Mesendoderm (in vitro differentiated cells): ENCODE results near the gene ATXN10.

Experiments used
- DNase-seq: peaks from one replicate; pipeline ENCODE4 v3.0.0; 2013
- H2AK5ac ChIP-seq: 2 replicates; pipeline ENCODE4 v1.6.1; 2013; ENCODE audit warnings: low read length, inconsistent platforms
- H2BK120ac ChIP-seq: 2 replicates; pipeline ENCODE4 v1.6.1; 2013; ENCODE audit warnings: low read depth, mild to moderate bottlenecking, low read length, moderate library complexity, mixed read lengths
- H2BK15ac ChIP-seq: replicated peaks from 2 replicates; pipeline ENCODE4 v1.6.1; 2013; ENCODE audit warnings: low read depth, mild to moderate bottlenecking, moderate library complexity
- H2BK5ac ChIP-seq: 2 replicates; pipeline ENCODE4 v1.6.1; 2013; ENCODE audit warnings: low read length, inconsistent platforms
- H3K18ac ChIP-seq: 2 replicates; pipeline ENCODE4 v1.6.1; 2013; ENCODE audit warnings: mild to moderate bottlenecking, low read length, mixed read lengths
- H3K23ac ChIP-seq: one replicate; pipeline ENCODE4 v1.6.1; 2013; ENCODE audit warnings: low read length
- H3K27ac ChIP-seq: 2 replicates; pipeline ENCODE4 v1.5.1; 2013; ENCODE audit warnings: low read depth, mild to moderate bottlenecking, inconsistent platforms, low read length, moderate library complexity
- H3K27me3 ChIP-seq: 2 replicates; pipeline ENCODE4 v1.6.1; 2013; ENCODE audit warnings: low read length, control low read depth, mild to moderate bottlenecking, inconsistent platforms; ENCODE audit not compliant: insufficient read depth, poor library complexity
- H3K36me3 ChIP-seq: 2 replicates; pipeline ENCODE4 v1.6.1; 2013; ENCODE audit warnings: low read length, inconsistent platforms; ENCODE audit not compliant: control insufficient read depth, insufficient read depth
- H3K4ac ChIP-seq: one replicate; pipeline ENCODE4 v1.6.1; 2013; ENCODE audit warnings: low read depth, mild to moderate bottlenecking, low read length, moderate library complexity
- H3K4me1 ChIP-seq: 2 replicates; pipeline ENCODE4 v1.6.1; 2013; ENCODE audit warnings: low read depth, low read length, inconsistent platforms; ENCODE audit not compliant: control insufficient read depth
- H3K4me2 ChIP-seq: 2 replicates; pipeline ENCODE4 v1.6.1; 2013; ENCODE audit warnings: low read length
- H3K4me3 ChIP-seq: 2 replicates; pipeline ENCODE4 v1.5.1; 2013; ENCODE audit warnings: mild to moderate bottlenecking, low read length
- H3K56ac ChIP-seq: one replicate; pipeline ENCODE4 v1.6.1; 2013; ENCODE audit warnings: low read length
- H3K79me1 ChIP-seq: 2 replicates; pipeline ENCODE4 v1.6.1; 2013; ENCODE audit warnings: low read length, inconsistent platforms
- H3K79me2 ChIP-seq: 2 replicates; pipeline ENCODE4 v1.6.1; 2013; ENCODE audit warnings: mild to moderate bottlenecking, low read length; ENCODE audit not compliant: control insufficient read depth, insufficient read depth
- H3K9ac ChIP-seq: 2 replicates; pipeline ENCODE4 v1.6.1; 2013; ENCODE audit warnings: low read length, inconsistent platforms
- H4K5ac ChIP-seq: one replicate; pipeline ENCODE4 v1.6.1; 2013; ENCODE audit warnings: low read length
- H4K8ac ChIP-seq: one replicate; pipeline ENCODE4 v1.6.1; 2013; ENCODE audit warnings: low read depth, mild to moderate bottlenecking, control low read depth, low read length, moderate library complexity
- WGBS: extraction: QIAGEN DNeasy Blood & Tissue Kit; methylation state at CpG from one replicate; pipeline ENCODE4 v1.1.7; 2013; ENCODE audit warnings: low lambda C conversion rate, missing lambda C conversion rate; ENCODE audit not compliant: insufficient coverage; ENCODE audit errors: extremely low coverage; 5-methylcytosine and 5-hydroxymethylcytosine counted together

Gene ATXN10

DNA sequence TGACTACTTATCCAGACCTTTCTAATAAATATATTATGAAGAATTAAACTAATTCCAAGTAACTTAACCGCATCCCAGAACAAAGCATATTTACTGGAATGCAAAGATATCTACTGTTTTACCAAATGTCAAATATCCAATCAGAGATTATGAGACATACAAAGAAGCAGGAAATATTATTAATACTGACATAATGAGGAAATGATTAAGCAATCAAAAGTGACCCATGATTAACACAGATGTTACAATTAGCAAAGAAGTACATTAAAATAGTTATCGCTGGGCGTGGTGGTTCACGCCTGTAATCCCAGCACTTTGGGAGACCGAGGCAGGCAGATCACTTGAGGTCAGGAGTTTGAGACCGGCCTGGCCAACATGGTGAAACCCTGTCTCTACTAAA lies 200.1 kb downstream of the ATXN10 start:
- WGBS = no CpG with 5 or more reads among the region's 6 CpGs
- H2BK120ac ChIP-seq = no peak overlapping the region
- DNase-seq = no peak
- no peak overlapping the region for H3K4me3 ChIP-seq
- H2BK5ac ChIP-seq = no peak overlapping the region
- H3K27me3 ChIP-seq = peaks cover 21% of the 10 kb centered on the region
- no peaks in the 10 kb centered on the region for H3K36me3 ChIP-seq
- no peak overlapping the region for H3K56ac ChIP-seq
- no peaks in the 10 kb centered on the region for H3K79me2 ChIP-seq
- no peak overlapping the region for H3K18ac ChIP-seq
- H3K23ac ChIP-seq = no peak overlapping the region
- no peak overlapping the region for H3K27ac ChIP-seq
- no peak overlapping the region for H4K8ac ChIP-seq
- H3K4ac ChIP-seq = no peak overlapping the region
- no peak overlapping the region for H2BK15ac ChIP-seq
- H3K9ac ChIP-seq = no peak overlapping the region
- no peaks in the 10 kb centered on the region for H3K79me1 ChIP-seq
- no peak overlapping the region for H3K4me2 ChIP-seq
- H4K5ac ChIP-seq = no peak overlapping the region
- no peak overlapping the region for H2AK5ac ChIP-seq
- no peaks in the 10 kb centered on the region for H3K4me1 ChIP-seq

DNA sequence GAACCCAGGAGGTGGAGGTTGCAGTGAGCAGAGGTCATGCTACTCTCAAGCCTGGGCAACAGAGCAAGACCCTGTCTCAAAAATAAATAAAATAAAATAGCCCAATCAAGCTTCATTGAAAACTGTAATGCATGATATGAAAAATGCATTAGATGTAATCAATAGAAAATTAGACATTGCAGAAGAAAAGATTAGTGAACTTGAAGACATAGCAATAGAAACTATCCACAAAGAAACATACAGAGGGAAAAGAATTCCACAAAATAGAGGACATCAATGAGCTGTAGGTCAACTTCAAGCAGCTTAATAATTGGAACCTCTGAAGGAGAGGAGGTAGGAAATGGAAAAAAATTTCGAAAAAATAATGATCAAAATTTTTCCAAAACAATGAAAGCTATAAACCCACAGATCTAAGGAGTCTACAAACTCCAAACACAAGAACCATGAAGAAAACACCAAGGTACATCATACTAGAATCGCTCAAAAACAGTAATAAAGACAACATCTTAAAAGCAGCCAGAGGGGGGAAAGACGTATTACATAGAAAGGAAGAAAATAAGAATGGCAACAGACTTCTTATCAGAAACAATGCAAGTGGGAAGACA lies 201.1 kb downstream of the ATXN10 start:
- no peaks in the 10 kb centered on the region for H3K79me1 ChIP-seq
- no peak overlapping the region for H2BK15ac ChIP-seq
- no peak overlapping the region for H2BK120ac ChIP-seq
- H3K23ac ChIP-seq = no peak overlapping the region
- no peak overlapping the region for H3K18ac ChIP-seq
- no peak overlapping the region for H2BK5ac ChIP-seq
- no peak overlapping the region for H4K8ac ChIP-seq
- H3K27ac ChIP-seq = no peak overlapping the region
- H3K56ac ChIP-seq = no peak overlapping the region
- no peak overlapping the region for H3K4ac ChIP-seq
- no peaks in the 10 kb centered on the region for H3K79me2 ChIP-seq
- no peak for DNase-seq
- no peaks in the 10 kb centered on the region for H3K4me1 ChIP-seq
- no peaks in the 10 kb centered on the region for H3K36me3 ChIP-seq
- no peak overlapping the region for H3K4me2 ChIP-seq
- no peak overlapping the region for H4K5ac ChIP-seq
- peaks cover 14% of the 10 kb centered on the region for H3K27me3 ChIP-seq
- no peak overlapping the region for H3K9ac ChIP-seq
- no peak overlapping the region for H2AK5ac ChIP-seq
- H3K4me3 ChIP-seq = no peak overlapping the region
- no CpG with 5 or more reads among the region's 3 CpGs for WGBS

DNA sequence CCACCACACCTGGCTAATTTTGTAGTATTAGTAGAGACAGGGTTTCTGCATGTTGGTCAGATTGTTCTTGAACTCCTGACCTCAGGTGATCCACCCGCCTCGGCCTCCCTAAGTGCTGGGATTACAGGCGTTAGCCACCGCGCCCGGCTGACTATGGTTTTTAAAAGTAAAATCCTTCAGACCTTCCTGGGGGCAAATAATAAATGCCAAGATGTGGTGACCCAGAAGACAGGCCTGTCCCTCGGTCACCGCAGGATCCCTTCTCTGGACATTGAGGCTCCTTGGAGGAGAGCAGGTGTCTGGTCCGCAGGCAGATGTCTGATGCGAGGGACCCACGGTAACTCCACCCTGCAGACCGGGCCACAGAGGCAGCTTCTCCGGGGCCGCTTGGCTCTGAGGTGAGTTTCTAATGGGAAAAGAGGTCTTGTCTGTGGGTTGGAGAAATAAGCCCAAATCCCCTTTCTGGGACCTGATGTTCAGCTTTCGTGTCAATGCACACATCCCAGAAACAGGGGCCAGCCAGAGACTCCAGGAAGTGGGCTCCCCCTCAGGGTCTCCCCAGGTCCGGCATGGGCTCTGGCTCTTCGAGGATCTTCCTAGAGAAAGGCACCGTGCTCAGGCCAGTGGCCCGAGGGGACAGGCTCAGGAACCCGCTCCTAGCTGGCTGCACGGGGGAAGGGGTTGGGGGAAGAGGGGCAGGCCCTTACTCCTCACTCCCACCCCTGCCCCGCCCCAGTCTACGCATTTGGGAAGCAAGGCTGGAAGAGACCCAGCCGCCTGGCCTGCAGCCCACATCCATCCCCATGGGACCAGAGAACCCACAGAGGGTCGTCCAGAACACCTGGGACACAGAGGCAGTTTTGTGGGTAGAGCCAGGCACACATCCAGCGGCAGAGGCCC lies 204.8 kb downstream of the ATXN10 start:
- H3K23ac ChIP-seq = no peak overlapping the region
- no peaks in the 10 kb centered on the region for H3K36me3 ChIP-seq
- no peak overlapping the region for H3K56ac ChIP-seq
- no peaks in the 10 kb centered on the region for H3K79me2 ChIP-seq
- no peak overlapping the region for H3K27ac ChIP-seq
- H3K18ac ChIP-seq = no peak overlapping the region
- H2BK15ac ChIP-seq = no peak overlapping the region
- no peak overlapping the region for H3K4me3 ChIP-seq
- no peak overlapping the region for H3K4ac ChIP-seq
- H2AK5ac ChIP-seq = no peak overlapping the region
- peaks cover 18% of the 10 kb centered on the region for H3K27me3 ChIP-seq
- peaks cover 2% of the 10 kb centered on the region for H3K4me1 ChIP-seq
- H4K8ac ChIP-seq = no peak overlapping the region
- WGBS = no CpG with 5 or more reads among the region's 26 CpGs
- no peaks in the 10 kb centered on the region for H3K79me1 ChIP-seq
- no peak overlapping the region for H3K4me2 ChIP-seq
- no peak overlapping the region for H4K5ac ChIP-seq
- H3K9ac ChIP-seq = no peak overlapping the region
- no peak overlapping the region for H2BK5ac ChIP-seq
- no peak for DNase-seq
- H2BK120ac ChIP-seq = no peak overlapping the region

DNA sequence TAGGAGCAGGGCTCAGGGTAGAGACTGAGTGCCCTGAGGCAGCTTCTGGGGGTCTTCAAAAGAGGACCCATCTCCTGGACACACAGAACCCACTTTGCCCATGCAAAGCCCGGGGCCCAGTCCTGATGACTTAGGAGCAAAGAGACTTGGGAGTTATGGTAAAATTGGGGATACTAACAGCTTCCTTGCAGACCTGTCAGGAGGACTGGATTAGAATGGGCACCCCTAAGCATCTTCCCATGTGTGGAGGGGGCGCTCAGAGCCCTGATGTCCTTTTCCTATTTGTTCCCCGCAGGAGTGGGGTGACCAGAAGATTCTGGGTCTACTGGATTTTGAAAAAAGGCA lies 205.4 kb downstream of the ATXN10 start:
- H3K27me3 ChIP-seq = peaks cover 20% of the 10 kb centered on the region
- H4K5ac ChIP-seq = no peak overlapping the region
- no CpG with 5 or more reads among the region's 3 CpGs for WGBS

DNA sequence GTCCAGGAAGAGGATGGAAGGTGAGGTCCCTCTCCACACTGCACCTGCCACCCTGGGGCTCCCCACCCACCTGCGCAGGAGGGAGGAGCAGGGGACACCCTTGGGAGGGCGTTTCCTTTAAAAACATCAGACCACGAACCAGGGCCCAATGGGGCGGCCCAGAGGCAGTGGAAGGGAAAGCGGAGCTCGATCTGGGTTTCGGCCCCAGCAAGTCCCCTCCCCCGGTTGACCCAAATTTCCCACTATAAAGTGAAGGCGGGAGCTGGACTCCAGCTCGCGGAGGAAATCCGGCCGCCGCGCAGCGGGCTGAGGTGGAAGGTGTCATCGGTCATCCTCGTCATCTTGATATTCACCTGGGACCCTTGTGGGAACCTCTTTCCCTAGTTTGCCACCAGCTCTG lies 206.0 kb downstream of the ATXN10 start:
- H3K27ac ChIP-seq = no peak overlapping the region
- no peaks in the 10 kb centered on the region for H3K79me1 ChIP-seq
- H3K18ac ChIP-seq = no peak overlapping the region
- no peak overlapping the region for H4K8ac ChIP-seq
- H3K4me1 ChIP-seq = peaks cover 2% of the 10 kb centered on the region
- H3K27me3 ChIP-seq = peaks cover 20% of the 10 kb centered on the region
- H3K79me2 ChIP-seq = no peaks in the 10 kb centered on the region
- no peak overlapping the region for H3K23ac ChIP-seq
- H2BK5ac ChIP-seq = no peak overlapping the region
- no peak overlapping the region for H3K56ac ChIP-seq
- H2BK120ac ChIP-seq = no peak overlapping the region
- no peak overlapping the region for H2AK5ac ChIP-seq
- no peak for DNase-seq
- no peak overlapping the region for H3K4me2 ChIP-seq
- H2BK15ac ChIP-seq = no peak overlapping the region
- H4K5ac ChIP-seq = no peak overlapping the region
- no peak overlapping the region for H3K4me3 ChIP-seq
- H3K4ac ChIP-seq = no peak overlapping the region
- no peaks in the 10 kb centered on the region for H3K36me3 ChIP-seq
- no CpG with 5 or more reads among the region's 18 CpGs for WGBS
- no peak overlapping the region for H3K9ac ChIP-seq

More for the DNA sequence above, 205.4 kb downstream of the ATXN10 start:
- H2AK5ac ChIP-seq = no peak overlapping the region
- no peak overlapping the region for H3K18ac ChIP-seq
- no peak overlapping the region for H2BK5ac ChIP-seq
- H3K4me2 ChIP-seq = no peak overlapping the region
- DNase-seq = no peak
- H2BK120ac ChIP-seq = no peak overlapping the region
- H3K79me1 ChIP-seq = no peaks in the 10 kb centered on the region
- no peaks in the 10 kb centered on the region for H3K79me2 ChIP-seq
- no peak overlapping the region for H3K9ac ChIP-seq
- no peaks in the 10 kb centered on the region for H3K36me3 ChIP-seq
- H3K56ac ChIP-seq = no peak overlapping the region
- H3K27ac ChIP-seq = no peak overlapping the region
- H3K23ac ChIP-seq = no peak overlapping the region
- H4K8ac ChIP-seq = no peak overlapping the region
- no peak overlapping the region for H3K4ac ChIP-seq
- H3K4me3 ChIP-seq = no peak overlapping the region
- no peak overlapping the region for H2BK15ac ChIP-seq
- peaks cover 2% of the 10 kb centered on the region for H3K4me1 ChIP-seq
